OCI-LY7 (cell line): Measurements from ENCODE around the gene MMD. TPM values are rescaled to one million over a fixed set of nuclear protein-coding genes. Genes with fewer than 3 reads are reported as not detected.
"Not testable (repeated sequence)": the region's sequence is repeated elsewhere in the genome, so short reads cannot be mapped to it uniquely, and the experiment has no call there.

Experiments used
- BruUV-seq: library from RNA; stranded (reverse); fragments of 400-500 nt; replicated peaks from 2 replicates; lab custom pipeline; 2021; lab: Mats Ljungman, UMichigan
- CTCF ChIA-PET: fragments of 300-600 bp; sonication (Branson Sonifier 250); formaldehyde crosslinking; loops from one replicate; lab custom pipeline; 2022; ENCODE audit warnings: antibody characterized with exemption; ENCODE audit not compliant: unreplicated experiment; lab: Charles Lee
- POLR2A ChIA-PET: fragments of 300-600 bp; sonication (Branson Sonifier 250); formaldehyde crosslinking; loops from one replicate; lab custom pipeline; 2022; ENCODE audit warnings: antibody characterized with exemption; lab: Charles Lee
- DNase-seq: peaks from one replicate; pipeline ENCODE4 v3.0.0-alpha.2; 2015; ENCODE audit warnings: low spot score
- H2AFZ ChIP-seq: fragments of 200-600 bp; sonication (generic), shearing (Covaris generic); 2 replicates; pipeline ENCODE4 v1.6.1; 2014; ENCODE audit warnings: mild to moderate bottlenecking, antibody characterized with exemption, low read length, moderate library complexity
- H3K27ac ChIP-seq: fragments of 200-600 bp; sonication (generic); 2 replicates; pipeline ENCODE4 v1.5.1; 2014; ENCODE audit warnings: mixed run types, low read depth, mild to moderate bottlenecking, moderate library complexity, low read length, inconsistent platforms; ENCODE audit not compliant: poor library complexity, severe bottlenecking
- H3K36me3 ChIP-seq: fragments of 200-600 bp; sonication (generic); 2 replicates; pipeline ENCODE4 v1.6.1; 2014; ENCODE audit warnings: mild to moderate bottlenecking, antibody characterized with exemption, low read length, moderate library complexity, mixed read lengths; ENCODE audit not compliant: insufficient read depth
- H3K4me1 ChIP-seq: fragments of 200-600 bp; sonication (generic); 2 replicates; pipeline ENCODE4 v1.5.1; 2014; ENCODE audit warnings: mild to moderate bottlenecking, low read length; ENCODE audit not compliant: insufficient read depth, poor library complexity, severe bottlenecking
- H3K4me2 ChIP-seq: fragments of 200-600 bp; sonication (generic); 2 replicates; pipeline ENCODE4 v1.6.1; 2014; ENCODE audit warnings: mild to moderate bottlenecking, low read length
- H3K4me3 ChIP-seq: fragments of 200-600 bp; sonication (generic); 2 replicates; pipeline ENCODE4 v1.5.1; 2014; ENCODE audit warnings: mild to moderate bottlenecking, low read depth, low read length; ENCODE audit not compliant: poor library complexity, severe bottlenecking
- H3K79me2 ChIP-seq: fragments of 200-600 bp; sonication (generic); 2 replicates; pipeline ENCODE4 v1.6.1; 2016; ENCODE audit warnings: low read depth, mild to moderate bottlenecking, low read length, moderate library complexity, mixed read lengths; ENCODE audit not compliant: insufficient read depth
- H3K9me2 ChIP-seq: fragments of 200-600 bp; sonication (generic); 2 replicates; pipeline ENCODE4 v1.6.1; 2016; ENCODE audit warnings: mild to moderate bottlenecking, low read length, mixed read lengths; ENCODE audit not compliant: insufficient read depth
- H3K9me3 ChIP-seq: fragments of 200-600 bp; sonication (generic); 2 replicates; pipeline ENCODE4 v1.6.1; 2014; ENCODE audit warnings: mild to moderate bottlenecking, mixed run types, low read length, mixed read lengths
- H4K20me1 ChIP-seq: fragments of 200-600 bp; sonication (generic); 2 replicates; pipeline ENCODE4 v1.6.1; 2014; ENCODE audit warnings: mild to moderate bottlenecking, antibody characterized with exemption, low read length, moderate library complexity, mixed read lengths; ENCODE audit not compliant: insufficient read depth
- CTCF ChIP-seq: fragments of 200-600 bp; sonication (generic); conservative IDR thresholded peaks from 2 replicates; pipeline ENCODE4 v1.5.1; 2014; ENCODE audit warnings: mild to moderate bottlenecking, antibody characterized with exemption, low read length, moderate library complexity, mixed read lengths
- EZH2phosphoT487 ChIP-seq: fragments of 200-600 bp; sonication (generic); IDR thresholded peaks from 2 replicates; pipeline ENCODE4 v1.6.1; 2018; ENCODE audit warnings: low read depth, borderline replicate concordance, mild to moderate bottlenecking, mixed run types, antibody characterized with exemption, low read length, moderate library complexity, mixed read lengths
- intact Hi-C: fragments of 100-400 bp; cut with micrococcal nuclease; formaldehyde crosslinking; loops from one replicate; pipeline ENCODE4 v1.10.0; 2022; ENCODE audit not compliant: unreplicated experiment
- total RNA-seq, 2 experiments: library from RNA; depleted of rRNA in 1 of 2; stranded (reverse); fragments of >200 nt in 1 of 2; shearing (Covaris generic) in 1 of 2; gene quantifications; 2 replicates each; pipeline ENCODE4 v1.2.3, GENCODE V29; 2014 to 2022

Gene MMD
- total RNA-seq, 2 experiments from 2014 or later = 42.7 to 43.8 TPM

- no TSS peak for BruUV-seq
- Histone ChIP-seq H3K9me3 (no peaks in the 10 kb centered on the region), H3K4me3 (no peak overlapping the region), H4K20me1 (no peaks in the 10 kb centered on the region), H3K36me3 (peaks cover 39% of the 10 kb centered on the region), H3K4me2 (no peak overlapping the region), H3K4me1 (peaks cover 7% of the 10 kb centered on the region), H2AFZ (no peak overlapping the region), H3K27ac (no peak overlapping the region), H3K9me2 (no peaks in the 10 kb centered on the region), H3K79me2 (no peaks in the 10 kb centered on the region)
- POLR2A ChIA-PET = interaction anchor here (0.6 to 1.1 kb wide), 4 partner anchors 11 to 237 kb away, joined by 3 to 12 read pairs (median 4); no protein-coding TSS in a partner anchor
- DNase-seq = no peak
- intact Hi-C loops = no loop called here
- TF ChIP-seq EZH2phosphoT487 (no peak), CTCF (no peak)
- CTCF ChIA-PET = no interaction called here
Observed at GRCh38 chr17:55390364-55390977, 31.2 kb downstream of the MMD start.

GRCh38 chr17:55389715-55390114 lies 31.9 kb downstream of the MMD start:
- H3K9me3 ChIP-seq, H4K20me1 ChIP-seq, H3K9me2 ChIP-seq, BruUV-seq, H3K4me2 ChIP-seq, H3K79me2 ChIP-seq, DNase-seq, H3K27ac ChIP-seq, H3K4me3 ChIP-seq, H3K4me1 ChIP-seq, CTCF ChIA-PET: not testable (repeated sequence)
- POLR2A ChIA-PET = interaction anchor here (0.6 to 1.1 kb wide), 5 partner anchors 11 to 237 kb away, joined by 3 to 12 read pairs (median 3); no protein-coding TSS in a partner anchor
- intact Hi-C loops = loop anchor here (5.0 kb wide), 1 partner anchor 108 kb away; no protein-coding TSS in a partner anchor
- Histone ChIP-seq H3K36me3 (peaks cover 31% of the 10 kb centered on the region), H2AFZ (0 out of 2 replicates have a peak overlapping the region, but pooled peaks have one; percentile 6)

- CTCF ChIA-PET = no interaction called here
- intact Hi-C loops = loop anchor here (5.0 kb wide), 1 partner anchor 108 kb away; no protein-coding TSS in a partner anchor
- no peak for DNase-seq
- H3K9me3 ChIP-seq = no peaks in the 10 kb centered on the region
- no peak overlapping the region for H3K27ac ChIP-seq
- TF ChIP-seq EZH2phosphoT487 (no peak), CTCF (no peak)
- peaks cover 22% of the 10 kb centered on the region for H3K36me3 ChIP-seq
- no peak overlapping the region for H3K4me2 ChIP-seq
- H3K79me2 ChIP-seq = no peaks in the 10 kb centered on the region
- no peaks in the 10 kb centered on the region for H4K20me1 ChIP-seq
- H3K4me3 ChIP-seq = no peak overlapping the region
- no TSS peak for BruUV-seq
- POLR2A ChIA-PET = interaction anchor here (0.7 to 0.8 kb wide), 2 partner anchors 24 to 213 kb away, joined by 3 to 4 read pairs; no protein-coding TSS in a partner anchor
- no peak overlapping the region for H2AFZ ChIP-seq
- H3K9me2 ChIP-seq = no peaks in the 10 kb centered on the region
- H3K4me1 ChIP-seq = peaks cover 7% of the 10 kb centered on the region
Observed at GRCh38 chr17:55388842-55389241, 32.8 kb downstream of the MMD start.
